ENCODE results near the gene FEV.

Gene FEV

DNA sequence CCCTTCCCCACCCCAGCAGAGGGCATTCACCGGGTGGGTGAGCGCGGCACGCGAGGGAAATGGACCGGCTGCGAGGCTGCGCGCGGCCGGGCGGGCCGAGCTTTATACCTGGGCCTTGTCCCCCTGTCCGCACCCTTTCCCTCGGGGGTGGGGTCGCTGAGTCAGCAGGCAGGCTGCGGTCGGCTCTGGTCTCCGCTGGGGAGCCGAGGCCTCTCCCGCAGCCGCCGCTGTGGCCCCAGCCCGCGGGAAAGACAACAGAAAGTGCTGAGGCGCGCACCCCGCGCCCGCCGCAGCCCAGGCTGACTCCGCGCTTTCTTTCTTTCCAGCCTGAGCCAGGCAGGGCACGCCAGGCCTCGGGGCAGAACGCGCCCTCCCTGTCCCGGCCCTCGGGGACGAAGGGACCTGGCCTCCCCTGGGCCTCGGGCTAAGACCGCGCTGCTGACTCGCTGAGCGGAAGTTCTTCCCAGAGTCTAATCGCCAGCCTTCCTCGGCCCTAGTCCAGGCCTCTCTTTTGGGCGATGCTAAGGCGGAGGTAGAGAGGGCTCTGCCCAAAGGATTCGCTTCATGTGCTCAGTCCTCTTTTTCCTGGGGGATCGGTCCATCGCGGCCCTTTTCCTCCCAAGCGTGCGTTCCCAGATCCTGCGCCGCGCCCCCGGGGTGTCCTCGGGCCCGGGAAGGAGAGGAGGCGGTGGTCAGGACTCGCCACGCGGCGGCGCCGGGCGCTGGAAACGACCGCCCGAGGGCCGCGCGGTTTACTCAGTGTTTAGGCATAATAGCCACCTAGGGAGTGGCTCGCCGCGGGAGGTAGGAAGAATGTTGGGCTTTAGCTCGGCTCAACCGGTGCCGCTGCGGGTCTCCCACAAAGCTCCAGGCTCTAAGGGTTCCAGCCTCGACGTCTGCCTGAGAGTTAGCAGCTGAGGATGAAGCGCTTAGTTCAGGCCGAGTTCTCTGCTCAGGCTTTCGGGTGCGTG, 8.6 kb upstream of the FEV start, which contains the start of gene CRYBA2:
CRYBA2 (minus strand) TSS at position 78 of the 971 bp plus-strand sequence. CDS start 246 bp downstream, outside the sequence.
- Mint-ChIP-seq H3K4me3 (no peak within 1 kb of the TSS), H3K36me3 (ENCODE audit: low read depth) (no peaks in the 10 kb centered on the region), H3K27ac (no peak within 1 kb of the TSS), H3K4me1 (no peaks in the 10 kb centered on the region), H3K9me3 (peaks cover 4% of the 10 kb centered on the region), H3K27me3 (ENCODE audit: low read depth, poor library complexity) (peaks cover 98% of the 10 kb centered on the region)
- DNase-seq: peak; percentile 50
- TF ChIP-seq, protein P1, sequence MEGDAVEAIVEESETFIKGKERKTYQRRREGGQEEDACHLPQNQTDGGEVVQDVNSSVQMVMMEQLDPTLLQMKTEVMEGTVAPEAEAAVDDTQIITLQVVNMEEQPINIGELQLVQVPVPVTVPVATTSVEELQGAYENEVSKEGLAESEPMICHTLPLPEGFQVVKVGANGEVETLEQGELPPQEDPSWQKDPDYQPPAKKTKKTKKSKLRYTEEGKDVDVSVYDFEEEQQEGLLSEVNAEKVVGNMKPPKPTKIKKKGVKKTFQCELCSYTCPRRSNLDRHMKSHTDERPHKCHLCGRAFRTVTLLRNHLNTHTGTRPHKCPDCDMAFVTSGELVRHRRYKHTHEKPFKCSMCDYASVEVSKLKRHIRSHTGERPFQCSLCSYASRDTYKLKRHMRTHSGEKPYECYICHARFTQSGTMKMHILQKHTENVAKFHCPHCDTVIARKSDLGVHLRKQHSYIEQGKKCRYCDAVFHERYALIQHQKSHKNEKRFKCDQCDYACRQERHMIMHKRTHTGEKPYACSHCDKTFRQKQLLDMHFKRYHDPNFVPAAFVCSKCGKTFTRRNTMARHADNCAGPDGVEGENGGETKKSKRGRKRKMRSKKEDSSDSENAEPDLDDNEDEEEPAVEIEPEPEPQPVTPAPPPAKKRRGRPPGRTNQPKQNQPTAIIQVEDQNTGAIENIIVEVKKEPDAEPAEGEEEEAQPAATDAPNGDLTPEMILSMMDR (IDR thresholded peaks at IDR 0.05): no peak

DNA sequence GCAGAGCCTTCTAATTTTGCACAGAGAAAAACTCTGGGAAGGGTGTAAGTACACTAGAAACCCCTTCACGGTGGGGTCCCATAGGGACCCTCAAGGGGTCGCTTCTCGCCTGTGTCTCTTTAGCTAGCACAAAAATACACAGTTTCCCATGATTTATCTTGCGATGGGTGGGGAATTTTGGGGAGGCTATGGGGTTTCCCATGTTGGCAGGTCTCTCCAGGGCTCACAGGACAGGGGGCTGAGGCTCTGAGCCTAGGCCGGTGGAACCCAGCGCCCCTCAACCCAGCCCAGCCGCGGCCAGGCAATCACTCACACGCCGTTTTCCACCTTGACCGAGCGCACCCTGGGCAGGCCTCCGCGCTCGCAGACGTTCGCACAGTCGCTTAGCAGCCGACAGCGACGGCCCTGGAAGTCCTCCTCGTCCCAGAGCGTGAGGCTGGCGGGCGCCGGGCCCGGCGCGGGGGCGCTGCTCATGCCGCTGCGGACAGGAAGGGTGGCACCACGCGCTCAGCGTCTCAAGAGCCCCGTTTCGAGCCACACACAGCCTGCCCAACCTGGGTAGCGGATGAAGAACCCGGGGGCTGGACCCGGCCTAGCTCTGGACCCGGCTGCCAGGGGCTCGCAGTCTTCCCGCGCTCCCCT, 7.8 kb upstream of the FEV start:
- H3K4me3 Mint-ChIP-seq: no peak overlapping the region
- H3K36me3 Mint-ChIP-seq (ENCODE audit: low read depth): no peaks in the 10 kb centered on the region
- DNase-seq: peak; percentile 45
- TF ChIP-seq, protein P1 (IDR thresholded peaks at IDR 0.05): no peak
- H3K9me3 Mint-ChIP-seq: peaks cover 4% of the 10 kb centered on the region
- peaks cover 98% of the 10 kb centered on the region for H3K27me3 Mint-ChIP-seq (ENCODE audit: low read depth, poor library complexity)
- H3K27ac Mint-ChIP-seq: no peak overlapping the region
- no peaks in the 10 kb centered on the region for H3K4me1 Mint-ChIP-seq

DNA sequence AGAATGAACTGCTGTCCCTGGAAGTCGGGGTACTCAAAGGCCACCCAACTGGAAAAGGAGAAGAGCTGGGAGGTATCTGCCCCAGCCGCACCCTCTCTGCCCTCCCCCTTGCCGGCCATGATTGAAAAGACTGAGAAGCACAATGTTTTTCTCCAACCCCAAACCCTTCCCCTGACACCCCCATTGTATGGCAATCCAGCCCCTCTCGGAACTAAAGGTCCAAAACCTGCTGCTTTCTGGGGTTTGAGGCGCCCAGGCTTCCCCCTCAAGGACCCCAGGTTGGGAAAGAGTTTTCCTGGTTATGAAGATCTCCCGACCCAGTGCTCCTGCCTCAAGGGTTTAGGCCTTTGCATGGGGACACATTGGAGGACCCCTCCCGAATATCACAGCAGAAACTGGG, 7.2 kb upstream of the FEV start:
- peaks cover 98% of the 10 kb centered on the region for H3K27me3 Mint-ChIP-seq (ENCODE audit: low read depth, poor library complexity)
- peaks cover 4% of the 10 kb centered on the region for H3K9me3 Mint-ChIP-seq
- no peaks in the 10 kb centered on the region for H3K4me1 Mint-ChIP-seq
- H3K36me3 Mint-ChIP-seq (ENCODE audit: low read depth): no peaks in the 10 kb centered on the region
- TF ChIP-seq, protein P1 (IDR thresholded peaks at IDR 0.05): no peak
- H3K4me3 Mint-ChIP-seq: no peak overlapping the region
- DNase-seq: no peak
- H3K27ac Mint-ChIP-seq: no peak overlapping the region

DNA sequence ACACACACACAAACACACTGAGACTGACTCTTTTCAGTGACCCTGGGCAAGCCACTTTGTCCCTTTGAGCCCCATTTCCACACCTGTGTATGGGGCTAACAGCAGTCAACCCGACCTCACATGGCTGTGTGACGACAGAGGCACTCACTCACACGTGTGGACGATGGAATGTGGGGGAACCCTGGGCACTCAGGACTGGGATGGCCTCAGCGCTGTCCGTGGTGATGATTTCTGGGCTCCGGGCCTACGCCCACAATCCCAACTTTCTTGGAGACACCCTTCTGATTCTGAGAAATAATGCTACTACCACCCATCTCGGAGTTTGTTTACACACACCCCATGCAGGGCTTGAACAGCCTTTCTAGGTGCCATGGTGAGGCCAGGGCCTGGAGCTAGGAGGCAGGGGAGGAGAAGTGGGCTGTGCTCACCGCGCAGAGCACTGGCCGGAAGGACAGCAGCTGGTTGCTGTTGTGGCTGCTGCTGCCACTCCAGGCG, 6.7 kb upstream of the FEV start:
- H3K4me1 Mint-ChIP-seq: no peaks in the 10 kb centered on the region
- H3K27me3 Mint-ChIP-seq (ENCODE audit: low read depth, poor library complexity): peaks cover 99% of the 10 kb centered on the region
- TF ChIP-seq, protein P1 (IDR thresholded peaks at IDR 0.05): no peak
- no peaks in the 10 kb centered on the region for H3K36me3 Mint-ChIP-seq (ENCODE audit: low read depth)
- H3K9me3 Mint-ChIP-seq: peaks cover 4% of the 10 kb centered on the region
- H3K4me3 Mint-ChIP-seq: no peak overlapping the region
- H3K27ac Mint-ChIP-seq: no peak overlapping the region
- DNase-seq: peak; percentile 45

DNA sequence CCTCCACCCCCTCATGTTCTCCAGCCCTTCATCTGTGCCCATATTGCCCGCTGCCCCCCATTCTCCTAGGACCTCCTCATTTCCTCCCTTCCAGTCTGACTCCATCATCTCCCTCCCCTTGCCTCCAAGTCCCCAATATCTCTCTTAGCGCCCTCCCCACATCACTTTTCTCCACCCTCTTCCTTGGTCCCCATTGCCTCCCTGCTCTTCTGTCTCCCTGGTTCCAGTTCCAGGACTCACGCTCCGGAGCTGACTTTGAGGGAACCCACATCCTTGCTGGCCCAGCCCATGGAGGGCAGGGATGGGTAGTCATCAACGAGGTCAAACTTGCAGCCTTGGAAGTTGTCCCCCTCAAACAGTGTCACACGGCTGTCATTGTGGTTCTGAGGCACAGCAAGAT, 5.6 kb upstream of the FEV start:
- Mint-ChIP-seq H3K36me3 (ENCODE audit: low read depth) (no peaks in the 10 kb centered on the region), H3K4me3 (no peak overlapping the region), H3K27me3 (ENCODE audit: low read depth, poor library complexity) (peaks cover 99% of the 10 kb centered on the region), H3K9me3 (peaks cover 4% of the 10 kb centered on the region), H3K4me1 (no peaks in the 10 kb centered on the region), H3K27ac (no peak overlapping the region)
- TF ChIP-seq, protein P1 (IDR thresholded peaks at IDR 0.05): no peak
- no peak for DNase-seq

All from nephron progenitor cell (in vitro differentiated cells).